Esophagus squamous epithelium (tissue), 5 donors: ENCODE measurements around the gene IDH3A. TPM values are rescaled to one million over a fixed set of nuclear protein-coding genes. Genes with fewer than 3 reads are reported as not detected.

Experiments used
- DNase-seq: peaks from one replicate; lab custom pipeline; 2025; lab: John Stamatoyannopoulos, UW
- H3K27ac ChIP-seq, 4 donors: fragments of 200-600 bp; sonication (generic); one replicate each; pipeline ENCODE4 v1.5.1; 2016 to 2019; ENCODE audit warnings: mild to moderate bottlenecking in 1 of 4
- H3K27me3 ChIP-seq, 4 donors: fragments of 200-600 bp; sonication (generic); 1 replicate in 3 of 4; 2 replicates in 1 of 4; pipeline versions ENCODE4 v1.5.1 to v1.6.0; 2017 to 2021; ENCODE audit warnings: antibody characterized with exemption in 1 of 4
- H3K36me3 ChIP-seq, 3 donors: fragments of 200-600 bp; sonication (generic); one replicate each; pipeline ENCODE4 v1.5.1; 2016 to 2019
- H3K4me1 ChIP-seq, 3 donors: fragments of 200-600 bp; sonication (generic); one replicate each; pipeline ENCODE4 v1.5.1; 2017 to 2019
- H3K4me3 ChIP-seq, 4 donors: fragments of 200-600 bp; sonication (generic); 1 replicate in 3 of 4; 2 replicates in 1 of 4; pipeline ENCODE4 v1.5.1; 2016 to 2019; ENCODE audit warnings: mild to moderate bottlenecking in 2 of 4, moderate library complexity in 1 of 4
- H3K9me3 ChIP-seq, 3 donors: fragments of 200-600 bp; sonication (generic); one replicate each; pipeline ENCODE4 v1.5.1; 2016 to 2019
- CTCF ChIP-seq, 6 experiments: fragments of 450-650 bp in 4 of 6; fragments of 200-600 bp in 2 of 6; sonication (generic) in 2 of 6; IDR thresholded peaks; one replicate each; pipeline ENCODE4 v1.5.1; 2016 to 2019; ENCODE audit warnings: antibody characterized with exemption in 6 of 6, mild to moderate bottlenecking in 4 of 6, moderate library complexity in 4 of 6
- POLR2A ChIP-seq, 4 donors: fragments of 450-650 bp; IDR thresholded peaks; one replicate each; pipeline ENCODE4 v1.6.1; 2017; ENCODE audit warnings: antibody characterized with exemption in 4 of 4, mild to moderate bottlenecking in 4 of 4, moderate library complexity in 3 of 4
- WGBS, 2 donors: methylation state at CpG; one replicate each; pipeline ENCODE4 v1.1.5; 2018; 5-methylcytosine and 5-hydroxymethylcytosine counted together
- intact Hi-C: fragments of 100-400 bp; cut with DNase I; formaldehyde crosslinking; loops from one replicate; pipeline ENCODE4 v1.15.0; 2022
- total RNA-seq, 4 donors: library from RNA; depleted of rRNA; stranded (reverse); fragments of >200 nt; gene quantifications; one replicate each; pipeline ENCODE4 v1.1.0, GENCODE V29; 2016
- donor health status: DM: yes; HTN: yes; CAD: no.

Gene IDH3A
- total RNA-seq, 4 donors from 2014 or later, result 50.7 to 114 (median 83.8) TPM

DNA sequence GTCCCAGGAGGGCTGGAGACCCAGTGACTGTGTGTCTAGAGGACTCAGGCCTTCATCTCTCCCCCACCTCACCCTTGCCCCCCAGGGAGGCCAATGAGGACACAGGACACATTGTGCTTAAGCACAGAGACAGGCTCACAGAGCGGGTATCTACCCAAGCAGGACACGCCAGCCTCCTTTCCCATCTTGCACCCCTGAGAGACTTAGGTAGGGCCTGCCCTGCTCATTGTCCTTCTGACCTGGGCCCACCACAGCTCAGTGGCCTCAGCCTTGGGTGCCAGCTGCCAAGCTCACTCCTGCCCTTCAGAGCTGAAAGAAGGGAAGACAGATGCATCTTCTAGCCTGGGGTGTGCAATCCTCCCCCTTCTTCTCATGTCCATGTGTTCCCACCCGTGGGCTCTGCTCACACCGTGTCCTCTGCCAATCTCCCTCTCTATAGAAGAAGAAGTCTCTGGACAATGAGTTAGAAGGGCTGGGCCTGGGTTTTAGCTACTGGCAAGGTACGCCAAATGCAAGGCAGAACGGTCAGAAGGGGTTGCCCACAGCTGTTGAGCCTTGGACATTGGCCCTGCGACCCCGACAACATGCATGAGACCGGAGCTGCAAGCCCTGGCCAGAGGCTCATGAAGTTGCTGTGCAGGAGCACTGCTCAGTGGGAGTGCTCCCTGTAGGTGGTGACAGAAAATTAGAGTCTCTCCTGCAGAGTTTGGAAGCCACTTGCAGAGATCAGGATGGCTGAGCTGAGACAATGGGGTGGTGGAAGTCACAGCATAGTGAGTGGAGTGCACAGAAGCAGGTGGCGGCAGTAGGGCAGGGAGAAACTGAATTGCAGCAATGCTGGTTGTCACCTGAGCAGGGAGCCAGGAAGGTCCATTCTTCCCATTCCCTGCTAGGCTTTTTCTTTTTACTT, 52.4 kb downstream of the IDH3A start:
- H3K4me1 ChIP-seq, result peaks cover 0 to 18% (median 0%) of the 10 kb centered on the region in 3 donors
- H3K36me3 ChIP-seq, result no peaks in the 10 kb centered on the region
- no peak for DNase-seq
- H3K27ac ChIP-seq, result no peak overlapping the region
- TF ChIP-seq POLR2A (IDR thresholded peaks at IDR 0.05) (no peak), CTCF (IDR thresholded peaks at IDR 0.05) (no peak)
- H3K27me3 ChIP-seq, result no peaks in the 10 kb centered on the region
- no peak overlapping the region for H3K4me3 ChIP-seq
- no peaks in the 10 kb centered on the region for H3K9me3 ChIP-seq
- intact Hi-C loops, result no loop called here
- WGBS, 2 donors, result 69 to 83% methylated on average over 4 to 8 of the region's 10 CpGs

- Histone ChIP-seq H3K4me1 (peaks cover 0 to 25% (median 5%) of the 10 kb centered on the region in 3 donors), H3K9me3 (no peaks in the 10 kb centered on the region), H3K27ac (no peak overlapping the region), H3K36me3 (no peaks in the 10 kb centered on the region), H3K27me3 (no peaks in the 10 kb centered on the region), H3K4me3 (no peak overlapping the region)
- WGBS, 2 donors, result 72 to 76% methylated on average over 10 to 11 of the region's 14 CpGs
- intact Hi-C loops, result no loop called here
- no peak for DNase-seq
- TF ChIP-seq CTCF (IDR thresholded peaks at IDR 0.05) (no peak), POLR2A (IDR thresholded peaks at IDR 0.05) (no peak)
Measured at GRCh38 chr15:78203346-78204225, 54.4 kb downstream of the IDH3A start.

GRCh38 chr15:78204351-78205309, 55.5 kb downstream of the IDH3A start:
- peak overlapping the region in 1 of 4 donors; percentile 3 for H3K27ac ChIP-seq
- WGBS, 2 donors, result 76 to 79% methylated on average over 5 to 8 of the region's 17 CpGs
- no peaks in the 10 kb centered on the region for H3K9me3 ChIP-seq
- no peak overlapping the region for H3K4me3 ChIP-seq
- H3K36me3 ChIP-seq, result no peaks in the 10 kb centered on the region
- H3K4me1 ChIP-seq, result peaks cover 8 to 34% (median 9%) of the 10 kb centered on the region in 3 donors
- no peaks in the 10 kb centered on the region for H3K27me3 ChIP-seq
- intact Hi-C loops, result no loop called here
- no peak for DNase-seq
- TF ChIP-seq POLR2A (IDR thresholded peaks at IDR 0.05), result no peak
- TF ChIP-seq CTCF (IDR thresholded peaks at IDR 0.05), result no peak

- Histone ChIP-seq H3K36me3 (no peaks in the 10 kb centered on the region), H3K4me1 (peaks cover 12 to 42% (median 16%) of the 10 kb centered on the region in 3 donors), H3K9me3 (no peaks in the 10 kb centered on the region), H3K27me3 (no peaks in the 10 kb centered on the region), H3K4me3 (no peak overlapping the region), H3K27ac (no peak overlapping the region)
- no peak for DNase-seq
- intact Hi-C loops, result no loop called here
- WGBS, 2 donors, result no CpG with 5 or more reads among the region's 1 CpG
- TF ChIP-seq CTCF (IDR thresholded peaks at IDR 0.05), result no peak
- no peak for TF ChIP-seq POLR2A (IDR thresholded peaks at IDR 0.05)
Measured at GRCh38 chr15:78205337-78205736, 56.2 kb downstream of the IDH3A start.
